Uterus (tissue), 2 donors: Measurements from ENCODE around the gene RARRES1.

ENCODE experiments used
- POLR2A ChIP-seq, 2 donors: fragments of 450-650 bp; IDR thresholded peaks; one replicate each; pipeline ENCODE4 v1.6.1; 2016; ENCODE audit warnings: antibody characterized with exemption in 2 of 2, mild to moderate bottlenecking in 1 of 2, moderate library complexity in 1 of 2
- TF ChIP-seq, protein P1 (sequence below), 4 experiments: fragments of 200-600 bp in 2 of 4; fragments of 450-650 bp in 2 of 4; sonication (generic) in 2 of 4; IDR thresholded peaks; one replicate each; pipeline ENCODE4 v1.5.1; 2016 to 2019; ENCODE audit warnings: antibody characterized with exemption in 4 of 4, mild to moderate bottlenecking in 2 of 4, moderate library complexity in 1 of 4

DNA sequence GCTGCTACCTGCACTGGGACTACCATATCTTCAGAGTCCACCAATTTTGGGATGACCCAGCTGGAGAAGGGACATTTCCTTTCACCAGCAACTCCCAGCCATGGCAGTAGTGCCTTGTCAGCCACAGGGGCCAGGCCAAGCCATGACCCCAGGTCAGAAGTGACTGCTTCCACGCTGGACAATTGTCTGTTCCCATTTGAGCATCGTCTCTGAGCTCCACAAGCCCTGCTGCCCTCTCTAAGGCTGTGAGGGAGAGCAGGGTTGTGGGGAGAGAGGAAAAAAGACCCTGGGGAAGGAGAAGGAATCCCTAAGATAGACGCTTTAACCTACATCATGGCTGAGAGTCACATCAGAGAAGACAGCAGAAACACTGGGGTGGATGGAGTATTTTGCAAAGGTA, 7.4 kb upstream of the RARRES1 start:
- TF ChIP-seq, protein P1, sequence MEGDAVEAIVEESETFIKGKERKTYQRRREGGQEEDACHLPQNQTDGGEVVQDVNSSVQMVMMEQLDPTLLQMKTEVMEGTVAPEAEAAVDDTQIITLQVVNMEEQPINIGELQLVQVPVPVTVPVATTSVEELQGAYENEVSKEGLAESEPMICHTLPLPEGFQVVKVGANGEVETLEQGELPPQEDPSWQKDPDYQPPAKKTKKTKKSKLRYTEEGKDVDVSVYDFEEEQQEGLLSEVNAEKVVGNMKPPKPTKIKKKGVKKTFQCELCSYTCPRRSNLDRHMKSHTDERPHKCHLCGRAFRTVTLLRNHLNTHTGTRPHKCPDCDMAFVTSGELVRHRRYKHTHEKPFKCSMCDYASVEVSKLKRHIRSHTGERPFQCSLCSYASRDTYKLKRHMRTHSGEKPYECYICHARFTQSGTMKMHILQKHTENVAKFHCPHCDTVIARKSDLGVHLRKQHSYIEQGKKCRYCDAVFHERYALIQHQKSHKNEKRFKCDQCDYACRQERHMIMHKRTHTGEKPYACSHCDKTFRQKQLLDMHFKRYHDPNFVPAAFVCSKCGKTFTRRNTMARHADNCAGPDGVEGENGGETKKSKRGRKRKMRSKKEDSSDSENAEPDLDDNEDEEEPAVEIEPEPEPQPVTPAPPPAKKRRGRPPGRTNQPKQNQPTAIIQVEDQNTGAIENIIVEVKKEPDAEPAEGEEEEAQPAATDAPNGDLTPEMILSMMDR (IDR thresholded peaks at IDR 0.05), result no peak
- TF ChIP-seq POLR2A (IDR thresholded peaks at IDR 0.05), result no peak
